WERI-Rb-1 (cell line): ENCODE results near the gene KLRF2.

Experiments used
- DNase-seq: peaks from one replicate; pipeline ENCODE4 v3.0.0-alpha.2; 2020
- H3K27ac ChIP-seq: fragments of 250-450 bp; sonication (Bioruptor Pico); 2 replicates; pipeline ENCODE4 v1.5.1; 2020; ENCODE audit warnings: mild to moderate bottlenecking, moderate library complexity
- H3K27me3 ChIP-seq: fragments of 250-450 bp; sonication (Bioruptor Pico); 2 replicates; pipeline ENCODE4 v1.5.1; 2021; ENCODE audit warnings: mild to moderate bottlenecking, low read depth, moderate library complexity; ENCODE audit not compliant: insufficient read depth, severe bottlenecking
- H3K36me3 ChIP-seq: fragments of 250-450 bp; sonication (Bioruptor Pico); 2 replicates; pipeline ENCODE4 v1.5.1; 2020; ENCODE audit warnings: mild to moderate bottlenecking, moderate library complexity
- H3K4me3 ChIP-seq: 2 replicates; pipeline ENCODE4 v1.5.1; 2011; ENCODE audit warnings: low read depth, mild to moderate bottlenecking, control low read depth, low read length
- H3K9me3 ChIP-seq: fragments of 250-450 bp; sonication (Bioruptor Pico); 2 replicates; pipeline ENCODE4 v1.5.1; 2021; ENCODE audit warnings: mild to moderate bottlenecking, moderate library complexity; ENCODE audit not compliant: severe bottlenecking
- TF ChIP-seq, protein P1 (sequence below): IDR thresholded peaks from 2 replicates; pipeline ENCODE4 v1.5.1; 2011; ENCODE audit warnings: low read depth, mild to moderate bottlenecking, control low read depth, inconsistent platforms, low read length

Gene KLRF2

DNA sequence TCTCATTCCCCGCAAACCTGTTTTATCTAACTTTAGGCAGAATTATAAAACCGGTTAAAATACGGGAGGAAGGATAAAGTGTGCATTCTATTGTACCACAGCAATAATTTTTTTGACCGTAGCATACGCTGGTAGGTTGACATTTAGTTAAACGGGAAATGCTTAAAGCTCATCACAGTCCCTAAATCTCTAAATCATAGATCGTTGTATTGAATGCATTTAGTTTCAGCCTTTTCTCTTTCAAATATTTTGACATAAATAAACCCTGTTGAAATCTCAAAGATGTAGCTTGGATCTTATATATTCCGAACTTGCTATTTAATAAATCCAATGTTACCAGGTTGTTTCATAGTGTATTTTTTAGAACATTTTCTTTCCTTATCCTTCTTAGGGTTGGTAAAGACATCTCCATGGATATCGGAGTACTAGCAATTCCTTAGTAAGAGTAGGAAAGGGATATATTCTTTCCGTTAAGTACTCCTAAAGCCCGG, 12.9 kb upstream of the KLRF2 start:
- no peaks in the 10 kb centered on the region for H3K9me3 ChIP-seq
- TF ChIP-seq, protein P1, sequence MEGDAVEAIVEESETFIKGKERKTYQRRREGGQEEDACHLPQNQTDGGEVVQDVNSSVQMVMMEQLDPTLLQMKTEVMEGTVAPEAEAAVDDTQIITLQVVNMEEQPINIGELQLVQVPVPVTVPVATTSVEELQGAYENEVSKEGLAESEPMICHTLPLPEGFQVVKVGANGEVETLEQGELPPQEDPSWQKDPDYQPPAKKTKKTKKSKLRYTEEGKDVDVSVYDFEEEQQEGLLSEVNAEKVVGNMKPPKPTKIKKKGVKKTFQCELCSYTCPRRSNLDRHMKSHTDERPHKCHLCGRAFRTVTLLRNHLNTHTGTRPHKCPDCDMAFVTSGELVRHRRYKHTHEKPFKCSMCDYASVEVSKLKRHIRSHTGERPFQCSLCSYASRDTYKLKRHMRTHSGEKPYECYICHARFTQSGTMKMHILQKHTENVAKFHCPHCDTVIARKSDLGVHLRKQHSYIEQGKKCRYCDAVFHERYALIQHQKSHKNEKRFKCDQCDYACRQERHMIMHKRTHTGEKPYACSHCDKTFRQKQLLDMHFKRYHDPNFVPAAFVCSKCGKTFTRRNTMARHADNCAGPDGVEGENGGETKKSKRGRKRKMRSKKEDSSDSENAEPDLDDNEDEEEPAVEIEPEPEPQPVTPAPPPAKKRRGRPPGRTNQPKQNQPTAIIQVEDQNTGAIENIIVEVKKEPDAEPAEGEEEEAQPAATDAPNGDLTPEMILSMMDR: no peak
- no peaks in the 10 kb centered on the region for H3K27me3 ChIP-seq
- H3K27ac ChIP-seq: no peak overlapping the region
- DNase-seq: no peak
- no peaks in the 10 kb centered on the region for H3K36me3 ChIP-seq
- H3K4me3 ChIP-seq: no peak overlapping the region

- H3K9me3 ChIP-seq: no peaks in the 10 kb centered on the region
- no peak overlapping the region for H3K4me3 ChIP-seq
- TF ChIP-seq, protein P1: no peak
- no peaks in the 10 kb centered on the region for H3K27me3 ChIP-seq
- no peaks in the 10 kb centered on the region for H3K36me3 ChIP-seq
- no peak for DNase-seq
- H3K27ac ChIP-seq: no peak overlapping the region
Observed at GRCh38 chr12:9868951-9869306, 12.4 kb upstream of the KLRF2 start.

DNA sequence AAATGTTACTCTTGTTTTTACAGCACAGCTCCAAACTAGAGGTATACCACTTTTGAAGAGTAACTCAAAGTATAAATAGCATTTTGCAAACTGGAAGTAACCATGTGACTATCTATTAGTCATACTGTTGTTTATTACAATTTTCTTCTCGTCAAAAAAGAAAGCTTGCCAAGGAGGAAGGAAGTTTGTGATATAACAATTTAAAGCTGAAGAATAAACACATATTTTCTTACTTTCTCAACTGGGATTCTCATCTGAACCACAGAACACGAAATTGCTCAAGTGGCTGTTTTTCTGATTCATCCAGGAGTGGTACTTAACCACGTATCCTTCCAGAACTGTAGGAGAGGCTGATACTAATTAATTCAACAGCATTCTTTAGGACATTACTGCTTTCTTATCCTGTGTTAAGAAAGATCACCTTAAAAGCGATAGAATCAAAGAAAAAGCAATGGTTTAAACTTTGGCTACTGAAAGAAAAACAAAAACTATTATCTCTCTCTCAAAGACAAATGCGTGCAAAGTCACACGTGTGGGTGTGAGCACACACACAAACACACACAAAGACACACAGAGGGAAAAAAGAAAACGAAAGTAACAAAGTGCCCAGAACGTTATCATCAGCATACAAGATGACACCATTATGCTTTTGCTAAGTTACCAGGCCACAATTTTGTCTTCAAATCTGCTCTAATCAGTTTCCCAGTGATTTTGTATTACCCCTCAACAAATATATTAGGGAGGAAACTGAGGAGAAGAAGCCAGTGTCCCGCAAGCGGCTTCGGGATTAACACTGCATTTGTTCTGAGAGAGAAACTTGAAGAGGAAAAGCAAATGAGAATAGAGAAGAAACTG, 11.8 kb upstream of the KLRF2 start, which contains the start of gene CLEC2B:
Gene CLEC2B, minus strand, starts transcription at position 48 of the 855 bp plus-strand sequence.
- TF ChIP-seq, protein P1: no peak
- H3K36me3 ChIP-seq: no peaks in the 10 kb centered on the region
- H3K27me3 ChIP-seq: no peaks in the 10 kb centered on the region
- peak within 1 kb of the TSS; percentile 38 for H3K4me3 ChIP-seq
- H3K9me3 ChIP-seq: no peaks in the 10 kb centered on the region
- no peak for DNase-seq
- H3K27ac ChIP-seq: peak within 1 kb of the TSS; percentile 3; the same call in 1 of the 2 replicates

DNA sequence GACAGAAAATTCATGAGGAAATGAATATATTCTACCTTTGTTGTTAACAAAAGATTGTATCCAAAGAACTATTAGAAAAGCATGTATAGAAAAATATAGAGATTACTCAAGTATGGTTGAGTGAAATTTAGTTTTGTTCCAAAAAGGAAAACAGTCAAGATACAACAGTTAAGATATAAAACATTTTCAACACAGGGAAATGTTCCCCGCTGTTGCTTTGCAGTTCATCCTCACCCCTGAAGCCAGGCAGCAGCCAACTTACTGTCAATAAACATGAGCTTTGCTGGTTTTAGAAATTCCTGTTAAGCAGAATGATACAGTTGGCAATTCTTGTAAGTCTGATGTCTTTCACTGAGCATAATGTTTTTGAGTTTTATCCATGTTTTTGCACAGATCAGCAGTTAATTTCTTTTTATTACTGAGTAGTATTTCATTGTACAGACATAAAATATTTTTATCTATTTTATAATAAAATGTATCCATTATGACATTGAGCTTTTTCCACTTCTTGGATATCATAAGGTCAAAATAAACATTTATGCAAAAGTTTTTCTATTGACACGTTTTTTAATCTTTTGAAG, 10.9 kb upstream of the KLRF2 start:
- no peaks in the 10 kb centered on the region for H3K27me3 ChIP-seq
- no peak for DNase-seq

GRCh38 chr12:9872162-9872561, 9.1 kb upstream of the KLRF2 start:
- DNase-seq: no peak
- H3K27me3 ChIP-seq: no peaks in the 10 kb centered on the region

More for the DNA sequence above, 10.9 kb upstream of the KLRF2 start:
- Histone ChIP-seq H3K4me3 (peak overlapping the region; percentile 38; the same call in 1 of the 2 replicates), H3K27ac (no peak overlapping the region), H3K9me3 (no peaks in the 10 kb centered on the region), H3K36me3 (no peaks in the 10 kb centered on the region)
- TF ChIP-seq, protein P1: no peak

More at GRCh38 chr12:9872162-9872561, 9.1 kb upstream of the KLRF2 start:
- Histone ChIP-seq H3K36me3 (no peaks in the 10 kb centered on the region), H3K4me3 (peak overlapping the region; percentile 18), H3K27ac (peak overlapping the region; percentile 49), H3K9me3 (no peaks in the 10 kb centered on the region)
- TF ChIP-seq, protein P1: no peak
